ENCODE results near the gene AK4.

DNA sequence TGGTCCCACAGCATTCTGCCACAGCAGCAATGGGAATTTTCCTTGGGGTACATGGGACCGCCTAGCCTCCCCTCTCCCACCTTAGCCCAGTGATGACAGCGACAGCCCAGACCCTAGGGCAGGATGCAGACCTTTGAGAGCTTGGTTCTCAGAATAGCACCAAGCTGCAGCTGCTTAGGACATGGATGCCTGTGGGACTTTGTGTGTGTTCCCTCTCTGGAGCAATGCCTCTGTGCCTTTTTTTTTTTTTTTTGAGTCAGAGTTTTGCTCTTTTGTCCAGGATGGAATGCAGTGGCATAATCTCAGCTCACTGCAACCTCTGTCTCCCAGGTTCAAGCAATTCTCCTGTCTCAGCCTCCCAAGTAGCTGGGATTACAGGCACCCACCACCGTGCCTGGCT is 44.2 kb upstream of the AK4 start:
- TF ChIP-seq POLR2AphosphoS5 (IDR thresholded peaks at IDR 0.05) (no peak), POLR2A (IDR thresholded peaks at IDR 0.05) (no peak), EP300 (IDR thresholded peaks at IDR 0.05) (no peak)
- TF ChIP-seq, protein P1, sequence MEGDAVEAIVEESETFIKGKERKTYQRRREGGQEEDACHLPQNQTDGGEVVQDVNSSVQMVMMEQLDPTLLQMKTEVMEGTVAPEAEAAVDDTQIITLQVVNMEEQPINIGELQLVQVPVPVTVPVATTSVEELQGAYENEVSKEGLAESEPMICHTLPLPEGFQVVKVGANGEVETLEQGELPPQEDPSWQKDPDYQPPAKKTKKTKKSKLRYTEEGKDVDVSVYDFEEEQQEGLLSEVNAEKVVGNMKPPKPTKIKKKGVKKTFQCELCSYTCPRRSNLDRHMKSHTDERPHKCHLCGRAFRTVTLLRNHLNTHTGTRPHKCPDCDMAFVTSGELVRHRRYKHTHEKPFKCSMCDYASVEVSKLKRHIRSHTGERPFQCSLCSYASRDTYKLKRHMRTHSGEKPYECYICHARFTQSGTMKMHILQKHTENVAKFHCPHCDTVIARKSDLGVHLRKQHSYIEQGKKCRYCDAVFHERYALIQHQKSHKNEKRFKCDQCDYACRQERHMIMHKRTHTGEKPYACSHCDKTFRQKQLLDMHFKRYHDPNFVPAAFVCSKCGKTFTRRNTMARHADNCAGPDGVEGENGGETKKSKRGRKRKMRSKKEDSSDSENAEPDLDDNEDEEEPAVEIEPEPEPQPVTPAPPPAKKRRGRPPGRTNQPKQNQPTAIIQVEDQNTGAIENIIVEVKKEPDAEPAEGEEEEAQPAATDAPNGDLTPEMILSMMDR (IDR thresholded peaks at IDR 0.05) = no peak

Data from gastroesophageal sphincter (tissue), 3 donors.